ENCODE data around the gene NUPR1.
A peak's percentile ranks its signal among the peaks of the same experiment; 100 is the strongest.
"Not testable (repeated sequence)": the region's sequence is repeated elsewhere in the genome, so short reads cannot be mapped to it uniquely, and the experiment has no call there.

The NUPR1 gene

DNA sequence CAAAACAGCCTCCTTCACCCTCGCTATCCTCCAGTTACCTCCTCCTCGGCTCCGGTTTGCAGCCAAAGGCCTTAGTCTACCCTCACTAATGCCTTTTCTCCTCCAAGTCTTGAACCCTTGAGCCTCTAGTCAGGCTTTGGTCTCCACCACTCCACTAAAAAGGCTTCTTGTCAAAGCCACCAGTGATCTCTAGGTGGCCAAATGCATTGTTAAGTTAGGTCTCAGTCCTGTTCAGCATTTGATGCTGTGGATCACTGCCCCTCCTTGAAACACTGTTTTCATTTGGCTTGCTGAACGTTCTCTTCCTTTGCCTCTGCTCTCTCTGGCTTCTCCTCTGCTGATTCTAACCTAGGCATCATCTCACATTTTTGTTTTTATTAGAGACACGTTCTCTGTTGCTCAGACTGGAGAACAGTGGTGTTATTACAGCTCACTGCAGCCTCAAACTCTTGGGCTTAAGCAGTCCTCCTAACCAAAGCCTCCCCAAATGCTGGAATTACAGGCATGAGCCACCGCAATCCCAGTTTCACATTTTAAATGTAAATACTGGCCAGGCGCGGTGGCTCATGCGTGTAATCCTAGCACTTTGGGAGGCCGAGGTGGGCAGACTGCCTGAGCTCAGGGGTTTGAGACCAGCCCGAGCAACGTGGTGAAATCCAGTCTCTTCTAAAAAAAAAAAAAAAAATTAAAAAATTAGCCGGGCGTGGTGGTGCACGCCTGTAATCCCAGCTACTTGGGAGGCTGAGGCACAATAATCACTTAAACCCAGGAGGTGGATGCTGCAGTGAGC, 16.1 kb upstream of the NUPR1 start:
- no peak for DNase-seq

DNA sequence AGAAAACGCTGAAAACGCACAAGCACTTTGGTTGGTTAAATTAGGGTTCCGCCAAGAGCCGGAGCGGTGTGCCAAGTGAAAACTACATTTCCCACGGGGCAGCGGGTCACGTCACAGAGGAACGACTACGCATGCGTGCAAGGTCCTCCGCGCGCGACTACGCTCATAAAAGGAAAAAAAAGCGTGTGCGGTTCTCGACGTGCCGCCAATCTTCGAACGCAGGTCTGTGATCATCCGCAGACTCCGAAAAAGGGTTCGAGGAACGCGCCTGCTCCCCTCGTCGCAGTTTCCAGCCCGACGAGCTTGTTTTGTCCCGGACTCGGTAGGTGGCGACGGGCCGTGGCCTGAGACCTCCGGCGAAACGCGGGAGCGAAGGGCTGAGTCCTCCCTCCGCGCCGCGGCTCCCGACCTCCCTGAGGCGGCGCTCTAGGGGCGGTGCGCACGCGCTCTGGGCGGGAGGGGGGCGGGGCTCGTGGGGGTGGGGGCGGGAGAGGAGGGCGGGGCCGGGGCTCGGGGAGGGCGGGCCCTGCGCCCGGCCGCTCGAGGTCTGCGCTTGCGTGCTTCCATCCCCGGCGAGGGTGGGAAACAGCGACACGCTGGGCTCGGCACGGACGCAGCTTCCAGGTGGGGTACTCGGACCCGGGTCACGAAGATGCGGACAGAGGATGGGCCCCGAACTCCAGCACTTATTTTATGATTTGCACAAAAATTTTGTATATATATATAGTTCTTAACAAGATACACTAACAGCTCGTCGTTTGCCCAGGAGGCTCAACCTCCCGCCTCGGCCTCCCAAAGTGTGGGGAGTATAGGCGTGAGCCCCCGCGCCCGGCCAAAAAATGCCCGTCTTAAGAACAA, 15.2 kb upstream of the NUPR1 start, which contains the start of gene SGF29:
Gene SGF29, plus strand, starts transcription at position 145 of the 858 bp plus-strand sequence. CDS start 27,150 bp downstream, outside the sequence.
- DNase-seq = peak; percentile 94

DNA sequence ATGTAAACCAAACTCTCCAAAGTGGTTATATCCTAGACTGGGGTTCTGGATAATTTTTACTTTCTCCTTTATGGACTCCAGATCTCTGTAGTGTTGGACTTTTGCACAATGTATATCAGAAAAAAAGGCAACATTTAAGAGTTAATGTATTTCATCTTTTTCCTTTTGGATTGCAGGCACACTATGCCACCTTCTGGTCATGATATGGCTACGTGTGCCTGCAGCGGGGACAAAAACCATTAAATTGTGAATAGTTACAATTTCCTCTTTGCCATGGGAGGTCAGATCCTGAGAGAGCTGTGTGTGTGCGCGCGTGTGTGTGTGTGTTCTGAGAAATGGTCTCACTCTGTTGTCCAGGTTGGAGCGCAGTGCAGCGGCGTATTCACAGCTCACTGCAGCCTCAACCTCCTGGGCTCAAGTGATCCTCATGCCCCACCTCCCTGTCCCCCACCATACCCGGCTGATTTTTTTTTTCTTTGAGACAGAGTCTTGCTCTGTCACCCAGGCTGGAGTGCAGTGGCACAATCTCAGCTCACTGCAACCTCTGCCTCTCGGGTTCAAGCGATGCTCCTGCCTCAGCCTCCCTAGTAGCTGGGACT, 10.6 kb upstream of the NUPR1 start:
- DNase-seq = no peak

DNA sequence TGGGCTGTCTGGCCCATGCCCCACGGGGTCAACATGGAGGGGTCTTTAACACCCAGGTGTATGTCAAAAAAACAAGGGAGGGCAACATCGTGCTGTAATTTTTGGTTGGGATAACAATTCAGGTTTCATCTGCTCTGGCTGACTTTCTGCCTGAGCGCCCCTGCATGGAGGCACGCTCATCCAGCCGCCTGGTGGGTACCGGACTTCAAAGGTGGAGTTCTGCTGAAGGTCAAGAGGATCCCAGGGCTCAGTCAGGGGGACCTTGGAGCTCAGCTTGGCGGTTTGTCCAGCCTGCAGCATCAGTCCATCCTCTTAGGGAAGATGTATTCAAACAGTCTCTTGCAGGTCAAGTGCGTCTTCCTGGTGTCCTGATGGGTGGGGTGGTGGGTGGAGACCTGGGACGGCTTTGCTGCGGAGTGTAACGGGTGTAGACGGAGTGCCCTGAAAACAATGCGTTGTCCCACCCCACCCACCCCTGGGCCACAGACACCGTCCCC, 9.6 kb upstream of the NUPR1 start:
- DNase-seq = no peak

DNA sequence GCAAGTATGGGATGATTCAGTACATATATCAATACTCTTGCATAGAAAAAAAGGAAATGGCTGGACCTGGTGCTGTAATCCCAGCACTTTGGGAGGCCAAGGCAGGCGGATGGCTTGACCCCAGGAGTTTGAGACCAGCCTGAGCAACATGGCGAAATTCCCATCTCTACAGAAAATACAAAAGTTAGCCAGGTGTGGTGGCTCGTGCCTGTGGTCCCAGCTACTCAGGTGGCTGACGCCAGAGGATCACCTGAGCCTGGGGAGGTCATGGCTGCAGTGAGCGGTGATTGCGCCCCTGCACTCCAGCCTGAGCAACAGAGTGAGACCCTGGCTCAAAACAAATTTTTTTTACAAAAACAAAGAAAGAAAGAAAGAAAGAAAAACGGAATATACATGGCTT, 7.9 kb upstream of the NUPR1 start:
- DNase-seq = no peak

DNA sequence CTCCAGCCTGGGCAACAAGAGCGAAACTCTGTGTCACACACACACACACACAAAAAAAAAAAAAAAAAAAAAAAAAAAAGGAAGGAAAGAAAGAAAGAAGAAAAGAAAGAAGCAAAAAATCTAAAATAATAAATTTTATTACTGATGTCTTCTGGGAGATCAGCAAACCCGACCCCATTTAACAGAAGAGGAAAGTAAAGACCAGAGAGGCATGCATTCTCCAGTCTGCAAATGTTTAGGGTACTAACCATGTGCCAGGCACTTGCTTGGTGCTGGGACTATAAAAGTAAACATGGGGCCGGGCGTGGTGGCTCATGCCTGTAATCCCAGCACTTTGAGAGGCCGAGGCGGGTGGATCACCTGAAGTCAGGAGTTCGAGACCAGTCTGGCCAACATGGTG, 7.2 kb upstream of the NUPR1 start:
- not testable (repeated sequence) for DNase-seq

DNA sequence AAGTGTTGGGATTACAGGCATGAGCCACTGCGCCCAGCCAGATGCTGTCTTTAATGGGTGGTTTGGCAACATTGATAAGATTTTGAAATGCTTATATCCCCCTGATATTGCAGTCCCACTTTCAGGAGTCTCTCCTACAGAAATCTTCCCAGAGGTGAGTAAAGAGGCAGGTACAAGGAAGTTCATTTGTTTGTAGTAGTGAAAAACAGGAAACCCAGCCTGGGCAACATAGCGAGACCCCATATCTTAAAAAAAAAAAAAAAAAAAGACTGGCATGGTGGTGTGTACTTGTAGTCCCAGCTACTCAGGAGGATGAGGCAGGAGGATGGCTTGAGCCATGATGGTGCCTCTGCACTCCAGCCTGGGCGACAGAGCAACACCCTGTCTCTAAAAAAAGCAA, 6.2 kb upstream of the NUPR1 start:
- no peak for DNase-seq

DNA sequence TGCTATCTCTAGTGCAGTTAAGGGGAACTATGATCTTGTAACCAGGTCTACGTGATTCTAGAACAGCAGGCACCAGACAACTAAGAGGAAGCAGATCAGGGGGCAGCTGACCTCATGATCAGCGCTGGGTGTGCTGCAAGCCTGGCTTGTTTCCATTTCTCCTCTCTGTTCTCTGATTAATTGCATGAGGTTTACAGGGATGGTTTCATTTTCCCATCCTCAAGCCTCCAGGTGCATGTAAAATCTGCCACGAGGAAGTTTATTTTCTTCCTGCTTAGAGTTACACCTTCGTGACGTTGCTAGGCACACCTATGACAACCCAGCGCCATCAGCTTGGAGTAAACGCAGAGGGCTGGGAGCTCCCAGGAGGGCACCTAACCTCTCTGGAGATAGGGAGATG, 4.3 kb upstream of the NUPR1 start:
- no peak for DNase-seq

DNA sequence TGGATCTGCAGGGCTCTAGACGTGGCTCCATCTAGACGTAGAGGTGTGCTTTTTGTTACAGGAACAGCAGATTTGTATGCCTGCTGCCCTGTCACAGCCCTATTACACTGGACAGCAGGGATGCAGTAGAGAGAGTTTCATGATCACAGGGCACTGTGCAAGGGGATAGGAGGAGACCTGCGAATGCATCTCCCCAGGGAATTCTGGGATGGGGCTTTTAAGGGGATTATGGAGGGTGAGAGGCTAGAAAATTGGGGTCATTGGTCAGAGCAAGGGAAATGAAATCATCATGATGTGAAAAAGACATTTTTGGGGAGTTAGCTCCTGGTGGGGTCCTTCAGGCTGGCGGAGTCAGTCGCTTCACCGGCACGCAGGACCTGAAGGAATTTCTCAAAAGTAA, 3.9 kb upstream of the NUPR1 start:
- no peak for DNase-seq

DNA sequence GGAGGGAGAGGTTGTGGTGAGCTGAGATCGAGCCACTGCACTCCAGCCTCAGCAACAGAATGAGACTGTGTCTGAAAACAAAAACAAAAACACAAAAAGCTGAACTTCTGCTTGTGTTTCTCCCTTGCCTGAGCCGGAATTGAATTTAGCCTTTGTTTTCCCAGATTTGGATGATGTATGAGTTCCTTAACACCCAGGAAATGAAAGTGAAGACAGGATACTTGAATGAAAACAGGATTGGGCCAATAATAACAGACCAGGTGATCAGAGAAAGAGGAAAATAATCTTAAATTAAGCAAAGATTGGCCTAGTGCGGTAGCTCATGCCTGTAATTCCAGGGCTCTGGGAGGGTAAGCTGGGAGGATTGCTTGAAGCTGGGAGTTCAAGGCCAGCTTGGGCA, 1.6 kb upstream of the NUPR1 start:
- DNase-seq = no peak

DNA sequence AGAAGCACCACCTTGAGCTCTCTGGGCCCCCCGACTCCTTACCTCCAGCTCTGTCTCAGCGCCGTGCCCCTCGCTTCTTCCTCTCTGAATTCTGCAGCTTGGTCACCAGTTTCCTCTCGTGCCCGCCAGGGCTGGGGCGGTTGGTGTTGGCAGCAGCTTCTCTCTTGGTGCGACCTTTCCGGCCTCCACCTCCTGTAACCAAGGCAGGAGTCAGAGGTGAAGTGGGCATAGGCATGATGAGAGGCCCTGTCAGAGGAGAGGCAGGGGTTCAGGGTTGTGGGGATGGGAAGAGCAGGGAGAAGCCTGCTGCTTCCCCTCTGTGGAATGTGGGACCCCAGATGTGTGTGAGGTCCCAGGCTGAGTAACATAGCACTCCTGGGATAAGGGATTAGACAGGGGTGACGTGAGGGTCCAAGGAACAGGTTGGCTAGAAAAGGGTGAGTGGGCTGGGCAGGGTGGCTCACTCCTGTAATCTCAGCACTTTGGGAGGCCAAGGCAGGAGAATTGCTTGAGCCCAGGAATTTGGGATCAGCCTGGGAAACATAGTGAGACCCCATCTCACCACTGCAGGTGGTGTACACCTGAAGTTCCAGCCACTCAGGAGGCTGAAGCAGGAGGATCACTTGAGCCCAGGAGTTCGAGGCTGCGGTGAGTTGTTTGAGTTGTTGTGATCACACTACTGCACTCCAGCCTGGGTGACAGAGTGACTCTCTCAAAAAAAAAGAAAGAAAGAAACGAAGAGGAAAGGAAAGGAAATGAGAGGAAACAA, 626 bp downstream of the NUPR1 start:
- DNase-seq = no peak

DNA sequence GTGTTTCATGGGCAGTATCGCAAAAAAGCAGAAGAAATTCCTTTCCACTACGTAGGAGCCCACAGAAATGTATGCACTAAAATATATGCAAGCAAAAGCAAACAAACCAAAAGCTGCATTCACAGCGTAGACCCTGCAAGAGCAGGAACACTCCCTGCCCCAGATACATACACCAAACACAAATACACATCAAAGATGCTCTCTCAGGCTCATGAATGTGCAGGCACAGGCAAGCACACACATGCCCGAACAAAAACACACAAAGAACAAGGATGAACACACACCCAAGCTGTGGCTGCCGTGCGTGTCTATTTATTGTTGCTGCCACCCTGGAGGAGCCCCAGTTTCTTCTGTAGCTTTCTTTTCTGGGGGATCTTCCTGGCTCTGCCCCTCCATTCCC, 1.7 kb downstream of the NUPR1 start:
- no peak for DNase-seq

DNA sequence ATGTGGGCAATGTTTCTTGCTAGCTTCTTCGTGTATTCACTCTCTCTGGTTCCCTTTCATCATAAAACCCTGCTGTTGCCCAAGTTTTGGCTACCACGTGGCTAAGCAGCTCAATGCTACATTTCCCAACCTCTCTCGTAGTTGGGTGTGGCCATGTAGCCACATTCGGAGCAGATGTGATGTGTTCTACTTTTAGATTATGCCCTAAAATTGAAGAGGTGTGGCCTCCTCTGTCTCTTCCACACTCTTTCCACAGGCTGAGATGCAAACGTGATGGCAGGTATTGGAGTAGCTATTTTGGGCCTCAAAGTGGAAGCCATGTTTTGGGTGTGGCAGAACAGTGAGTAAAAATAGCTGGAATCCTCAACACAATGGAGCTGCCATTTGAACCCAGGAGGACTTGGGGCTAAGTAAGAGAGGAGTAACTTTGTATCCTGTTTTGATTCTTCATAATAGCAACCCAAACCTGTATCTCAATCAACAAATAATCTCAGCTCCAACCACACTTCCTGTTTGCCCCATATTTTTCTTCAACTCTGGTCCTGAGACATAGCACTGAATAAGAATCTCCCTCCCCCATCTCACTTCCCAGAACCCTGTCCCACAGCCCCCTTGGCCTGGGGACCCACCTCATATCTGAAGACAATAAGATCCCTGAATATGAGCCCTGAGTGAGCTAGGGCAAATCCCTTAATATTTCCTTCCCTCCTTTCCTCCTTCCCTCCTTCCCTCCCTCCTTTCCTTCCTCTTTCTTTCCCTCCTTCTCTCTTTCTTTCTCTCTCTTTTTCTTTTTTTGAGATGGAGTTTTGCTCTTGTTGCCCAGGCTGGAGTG, 4.0 kb downstream of the NUPR1 start:
- no peak for DNase-seq

DNA sequence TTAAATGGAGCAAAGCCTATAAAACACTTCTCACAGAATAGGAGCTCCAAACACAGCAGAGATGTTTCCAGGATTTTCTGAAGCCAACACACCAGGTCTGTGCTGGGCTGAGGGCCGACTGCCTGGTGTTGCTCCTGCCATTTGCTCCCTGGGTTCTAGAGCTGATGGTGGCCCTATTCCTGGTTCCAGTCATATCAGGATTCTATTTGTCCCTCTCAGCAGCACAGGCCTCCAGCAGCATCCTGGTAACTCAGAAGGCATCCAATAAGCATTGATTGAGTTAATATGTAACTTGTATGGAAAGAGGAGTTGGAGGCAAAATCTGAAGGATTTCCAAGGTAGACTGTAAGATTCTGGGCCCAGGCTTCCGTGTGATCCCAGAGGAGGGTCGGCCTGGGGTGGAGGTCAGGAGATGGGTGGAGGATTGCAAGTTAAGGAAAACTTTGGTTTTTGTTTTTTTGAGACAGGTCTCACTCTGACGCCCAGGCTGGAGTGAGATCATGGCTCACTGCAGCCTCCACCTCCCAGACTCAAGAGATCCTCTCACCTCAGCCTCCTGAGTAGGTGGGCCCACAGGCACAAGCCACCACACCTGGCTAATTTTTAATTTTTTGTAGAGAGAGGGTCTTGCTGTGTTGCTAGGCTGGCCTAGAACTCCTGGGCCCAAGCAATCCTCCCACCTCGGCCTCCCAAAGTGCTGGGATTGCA, 5.7 kb downstream of the NUPR1 start:
- no peak for DNase-seq

DNA sequence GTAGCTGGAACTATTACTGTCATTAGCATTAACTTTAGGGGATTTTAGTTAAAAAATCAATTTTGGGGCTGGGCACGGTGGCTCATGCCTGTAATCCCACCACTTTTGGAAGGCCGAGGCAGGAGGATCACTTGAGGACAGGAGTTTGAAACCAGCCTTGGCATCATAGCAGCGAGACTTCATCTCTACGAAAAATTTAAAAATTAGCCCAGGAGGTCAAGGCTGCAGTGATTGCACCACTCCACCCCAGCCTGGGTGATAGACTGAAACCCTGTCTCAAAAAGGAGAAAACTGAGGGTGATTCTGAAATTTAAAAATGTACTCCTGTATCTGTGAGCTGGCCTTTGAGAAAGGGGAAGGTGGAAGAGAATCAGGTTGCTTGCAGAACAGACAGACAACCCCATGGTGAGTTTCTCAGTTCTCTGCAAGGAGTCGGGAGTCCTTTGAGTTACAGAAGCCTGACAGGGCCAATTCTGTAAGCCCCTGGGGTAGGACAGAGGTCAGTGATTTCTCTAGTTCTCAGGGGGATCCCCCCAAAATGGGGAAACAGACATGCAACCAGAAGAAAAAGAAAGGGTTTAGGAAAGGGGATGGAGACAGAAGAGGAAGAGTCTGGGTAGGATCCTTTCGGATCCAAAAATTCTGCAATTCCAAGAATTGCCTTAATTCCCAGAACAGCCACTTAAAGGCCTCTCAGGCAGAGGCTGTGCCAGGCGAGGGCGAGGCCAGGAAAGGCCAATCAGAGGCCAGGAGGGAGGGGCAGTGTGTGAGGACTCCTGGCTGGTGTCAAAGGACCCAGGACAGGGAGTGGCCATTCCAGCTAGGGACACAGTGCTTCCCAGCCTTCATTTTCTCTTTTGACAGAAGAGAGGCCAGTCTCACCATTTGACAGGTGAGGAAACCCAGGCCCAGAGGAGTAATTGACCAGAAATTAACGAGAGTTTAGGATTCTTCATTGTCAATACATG, 6.7 kb downstream of the NUPR1 start:
- no peak for DNase-seq

DNA sequence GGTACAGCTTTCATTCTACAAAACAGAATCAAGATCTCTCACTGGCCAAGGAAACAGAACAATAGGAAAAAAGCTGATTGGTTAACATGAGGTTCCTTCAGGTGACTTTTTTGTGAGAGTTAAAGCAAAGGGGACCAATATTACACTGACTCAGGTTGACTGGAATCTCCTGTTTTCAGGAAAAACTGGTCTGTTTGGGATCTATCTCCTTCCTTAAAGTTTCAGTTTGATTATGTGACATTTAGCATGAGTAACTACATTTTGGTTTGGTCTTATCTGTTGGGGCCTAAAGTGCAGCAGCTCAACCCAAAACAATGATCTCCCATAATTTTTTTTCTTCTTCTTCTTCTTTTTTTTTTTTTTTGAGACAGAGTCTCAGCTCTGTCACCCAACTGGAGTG, 9.7 kb downstream of the NUPR1 start:
- DNase-seq = no peak

DNA sequence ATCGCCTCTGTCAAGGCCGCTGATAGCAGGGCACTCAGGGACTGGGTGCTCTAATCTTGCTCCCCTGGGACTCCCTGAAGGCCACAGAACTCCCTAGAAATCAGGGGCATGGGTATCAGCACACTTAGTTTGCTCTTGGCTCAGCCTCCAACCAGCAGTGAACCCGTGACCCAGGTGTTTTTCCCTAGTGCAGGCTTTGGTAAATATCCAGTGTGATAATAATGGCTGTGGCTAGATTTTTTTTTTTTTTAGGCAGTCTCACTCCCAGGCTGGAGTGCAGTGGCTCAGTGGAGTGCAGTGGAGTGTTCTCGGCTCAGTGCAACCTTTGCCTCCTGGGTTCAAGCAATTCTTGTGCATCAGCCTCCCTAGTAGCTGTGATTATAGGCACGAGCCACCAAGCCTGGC, 10.3 kb downstream of the NUPR1 start:
- DNase-seq = no peak

DNA sequence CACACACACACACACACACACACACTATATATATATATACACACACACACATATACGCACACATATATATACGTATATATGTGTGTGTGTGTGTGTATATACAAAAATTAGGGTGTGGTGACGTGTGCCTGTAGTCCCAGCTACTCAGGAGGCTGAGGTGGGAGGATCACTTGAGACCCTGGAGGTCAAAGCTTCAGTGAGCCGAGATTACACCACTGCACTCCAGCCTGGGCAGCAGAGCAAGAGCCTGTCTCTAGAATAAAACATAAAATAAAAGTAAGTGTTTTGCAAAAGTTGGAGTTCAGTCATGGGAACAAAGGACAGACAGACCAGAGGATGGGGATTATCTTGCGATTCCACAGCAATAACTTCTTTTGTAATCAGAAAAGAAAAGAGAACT, 10.8 kb downstream of the NUPR1 start:
- DNase-seq = no peak

DNA sequence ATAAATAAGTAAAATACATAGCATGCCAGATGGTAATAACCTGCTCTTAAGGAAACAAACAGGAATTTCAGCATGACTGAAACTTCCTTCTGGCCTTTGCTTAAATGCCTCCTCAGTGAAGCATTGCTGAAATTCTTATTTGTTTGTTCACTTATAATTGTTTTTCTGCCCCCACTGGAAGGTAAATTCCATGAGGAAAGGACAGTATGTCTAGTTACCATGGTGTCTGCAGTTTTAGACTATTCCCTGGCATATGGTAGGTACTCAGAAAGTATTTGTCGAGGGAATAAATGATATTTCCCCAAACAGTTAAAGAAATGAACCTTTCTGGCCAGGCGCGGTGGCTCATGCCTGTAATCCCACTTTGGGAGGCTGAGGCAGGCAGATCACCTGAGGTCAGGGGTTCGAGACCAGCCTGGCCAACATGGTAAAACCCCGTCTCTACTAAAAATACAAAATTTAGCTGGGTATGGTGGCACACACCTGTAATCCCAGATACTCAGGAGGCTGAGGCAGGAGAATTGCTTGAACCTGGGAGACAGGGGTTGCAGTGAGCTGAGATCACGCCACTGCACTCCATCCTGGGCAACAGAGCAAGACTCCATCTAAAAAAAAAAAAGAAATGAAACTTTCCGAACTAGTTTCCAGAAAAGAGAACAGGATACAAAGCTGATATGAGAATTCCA, 11.5 kb downstream of the NUPR1 start:
- not testable (repeated sequence) for DNase-seq

Measured in NCI-H82 (cell line).